GM21390 (cell line): ENCODE results near the gene FERMT1.
"Not testable (repeated sequence)": the region's sequence is repeated elsewhere in the genome, so short reads cannot be mapped to it uniquely, and the experiment has no call there.

Experiments
- ATAC-seq: cut with Tn5 transposase; IDR thresholded peaks from one replicate; pipeline ENCODE4 v1.9.1; 2021; ENCODE audit not compliant: unreplicated experiment

FERMT1 gene

DNA sequence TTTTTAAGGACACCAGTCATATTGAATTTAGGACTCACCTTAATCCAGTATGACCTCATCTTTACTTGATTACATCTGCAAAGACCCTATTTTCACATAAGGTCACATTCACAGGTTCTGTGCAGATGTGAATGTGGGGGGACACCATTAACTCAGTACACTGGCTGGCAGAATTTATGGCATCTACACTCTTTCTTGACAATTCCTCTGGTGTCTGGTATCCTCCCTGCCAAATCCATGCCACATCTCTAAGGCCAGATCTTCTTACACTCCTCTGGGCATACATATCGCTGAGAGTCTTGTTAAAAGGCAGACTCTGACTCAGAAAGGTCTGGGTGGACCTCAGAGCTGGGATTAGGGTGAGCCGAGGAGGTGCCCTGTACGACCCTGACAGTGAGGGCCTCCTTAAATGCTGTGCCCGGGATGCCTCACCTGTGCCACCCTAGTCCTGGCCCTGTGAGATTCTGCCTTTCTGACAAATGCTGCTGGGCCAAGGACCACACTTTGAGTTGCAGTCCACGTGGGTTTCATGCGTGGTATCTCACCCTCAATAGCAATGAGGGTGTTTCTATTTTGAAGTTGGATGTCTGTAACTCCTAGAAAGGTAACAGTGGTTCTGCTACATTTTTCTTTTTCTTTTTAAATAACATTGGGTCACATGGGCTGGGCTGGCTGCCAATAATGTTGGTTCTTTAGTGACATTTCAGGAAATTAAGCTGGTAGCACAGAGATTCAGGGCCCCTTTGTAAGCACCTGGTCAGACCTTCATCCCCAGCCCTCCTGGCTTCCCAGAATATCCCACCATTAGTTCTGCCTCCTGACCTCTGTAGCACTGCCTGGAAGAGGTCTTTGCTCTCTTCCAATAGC lies 51.8 kb downstream of the FERMT1 start:
- ATAC-seq: no peak

DNA sequence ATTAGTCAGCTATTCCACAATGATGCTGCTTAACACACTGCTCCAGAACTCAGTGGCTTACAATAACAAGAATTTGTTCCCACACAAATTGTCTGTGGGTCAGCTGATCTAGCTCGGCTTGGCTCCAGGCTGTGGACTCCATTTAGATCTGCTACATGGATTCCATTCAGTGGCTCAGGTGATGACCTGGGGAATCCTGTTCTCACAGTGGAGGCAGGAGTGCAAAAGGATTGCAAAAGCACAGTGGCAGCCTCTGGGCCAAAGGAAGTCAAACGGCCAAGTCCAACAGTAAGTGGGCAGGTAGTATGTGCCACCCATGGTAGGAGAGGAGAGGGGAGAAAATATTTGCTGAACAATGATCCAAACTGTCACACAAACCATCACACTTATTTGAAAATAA lies 53.2 kb downstream of the FERMT1 start:
- no peak for ATAC-seq

DNA sequence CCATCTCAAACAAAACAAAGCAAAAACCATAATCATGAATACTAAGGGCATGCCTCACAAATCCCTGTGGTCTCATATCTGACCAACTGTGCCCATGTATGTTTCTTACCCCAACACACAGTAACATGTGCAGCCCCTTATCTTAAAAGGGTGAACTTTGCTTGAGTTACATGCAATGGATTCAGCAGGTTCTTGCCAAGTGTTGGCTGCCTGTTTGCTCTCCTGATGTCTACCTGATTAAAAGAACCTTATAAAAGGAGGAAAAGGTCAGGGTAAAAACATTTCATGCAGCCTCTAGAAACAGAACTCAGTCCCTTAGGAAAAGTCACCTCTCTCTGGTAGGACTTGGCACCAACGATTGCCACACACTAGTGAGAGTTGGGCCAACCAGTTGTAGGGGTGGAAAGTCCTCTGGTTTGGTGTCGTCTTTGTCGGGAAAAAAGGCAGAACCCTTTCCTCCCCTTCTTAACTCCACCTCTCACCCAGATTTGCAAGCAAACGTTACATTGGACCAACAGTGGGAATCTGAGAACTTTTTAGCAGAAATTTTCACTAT lies 55.0 kb downstream of the FERMT1 start:
- ATAC-seq: no peak

DNA sequence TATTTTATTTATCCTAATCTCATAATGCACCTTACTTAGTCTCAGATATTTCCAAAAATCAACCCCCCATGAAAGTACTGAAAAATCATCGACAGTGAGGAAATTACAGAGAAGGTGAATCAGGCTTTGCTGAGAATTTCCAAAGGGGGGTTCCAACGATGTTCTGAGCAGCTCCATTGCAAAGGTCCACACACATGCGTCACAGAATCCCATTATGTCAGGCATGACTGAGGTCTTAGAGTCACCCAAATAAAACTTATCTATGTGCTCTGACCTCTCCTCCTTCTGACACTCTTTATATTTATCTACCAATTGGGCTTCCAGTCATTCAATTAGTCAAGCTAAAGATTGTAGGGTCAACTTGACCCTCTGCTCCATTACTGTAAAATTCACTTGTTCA lies 56.2 kb downstream of the FERMT1 start:
- no peak for ATAC-seq

DNA sequence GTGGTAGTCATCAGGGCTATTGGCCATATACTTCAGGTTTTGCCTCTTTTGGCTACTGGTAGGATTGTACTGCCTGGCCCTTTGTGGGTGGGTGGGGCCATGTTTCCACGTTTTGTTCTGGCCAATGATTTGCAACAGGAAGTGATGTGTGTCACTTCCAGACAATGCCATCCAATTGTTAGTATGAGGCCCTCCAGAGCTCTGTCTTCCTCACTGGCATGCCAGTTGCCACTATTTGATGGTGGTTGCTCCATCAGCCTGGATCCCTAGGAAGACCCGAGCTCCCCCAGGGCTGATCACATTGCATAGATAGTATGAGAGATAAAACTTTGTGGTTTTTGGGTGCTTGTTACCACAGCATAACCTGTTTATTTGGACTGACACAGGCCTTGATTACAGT lies 61.3 kb downstream of the FERMT1 start:
- ATAC-seq: no peak

DNA sequence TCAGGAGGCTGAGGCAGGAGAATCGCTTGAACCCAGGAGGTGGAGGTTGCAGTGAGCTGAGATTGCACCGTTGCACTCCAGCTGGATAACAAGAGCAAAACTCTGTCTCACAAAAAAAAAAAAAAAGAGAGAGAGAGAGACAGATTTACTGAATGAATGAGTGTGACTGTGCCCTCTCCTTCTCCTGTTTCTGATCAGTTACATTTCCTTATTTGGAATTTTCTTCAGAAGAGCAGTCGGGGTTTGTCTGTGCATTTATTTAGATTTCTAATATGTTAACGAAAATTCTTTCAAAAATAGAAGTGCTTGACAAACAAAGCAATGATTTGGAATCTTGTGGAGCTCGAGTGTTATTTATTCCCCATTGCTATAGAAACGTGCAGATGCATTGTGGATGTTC lies 62.6 kb downstream of the FERMT1 start:
- no peak for ATAC-seq

DNA sequence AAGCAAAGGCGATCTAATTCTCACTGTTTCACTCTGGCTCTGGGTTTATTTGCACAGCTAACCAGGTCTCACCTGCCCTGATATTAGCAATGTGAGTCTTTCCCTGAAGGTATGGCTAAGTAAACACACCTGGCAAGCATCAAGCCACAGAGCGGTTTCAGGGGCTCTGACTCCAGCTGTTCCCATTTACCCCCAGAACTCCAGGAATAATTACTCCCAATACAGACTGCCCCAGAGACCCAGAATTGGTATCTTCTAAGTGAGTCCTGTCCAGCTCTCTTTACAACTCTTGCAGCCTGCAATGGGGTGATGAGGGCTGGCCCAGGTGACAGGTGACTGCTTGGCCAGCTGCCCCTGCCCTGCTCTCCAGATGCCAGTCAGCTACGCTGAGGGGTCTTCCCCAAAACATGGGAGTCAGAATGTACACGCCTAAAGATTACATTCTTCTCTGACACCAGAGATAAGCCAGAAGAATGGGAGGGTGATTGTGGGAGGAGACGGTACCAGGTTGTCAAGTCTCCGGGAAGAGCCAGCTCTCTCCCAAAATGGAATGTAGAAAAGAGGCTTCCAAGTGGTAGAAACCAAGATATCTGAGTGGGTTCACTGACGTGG lies 64.0 kb downstream of the FERMT1 start:
- no peak for ATAC-seq

DNA sequence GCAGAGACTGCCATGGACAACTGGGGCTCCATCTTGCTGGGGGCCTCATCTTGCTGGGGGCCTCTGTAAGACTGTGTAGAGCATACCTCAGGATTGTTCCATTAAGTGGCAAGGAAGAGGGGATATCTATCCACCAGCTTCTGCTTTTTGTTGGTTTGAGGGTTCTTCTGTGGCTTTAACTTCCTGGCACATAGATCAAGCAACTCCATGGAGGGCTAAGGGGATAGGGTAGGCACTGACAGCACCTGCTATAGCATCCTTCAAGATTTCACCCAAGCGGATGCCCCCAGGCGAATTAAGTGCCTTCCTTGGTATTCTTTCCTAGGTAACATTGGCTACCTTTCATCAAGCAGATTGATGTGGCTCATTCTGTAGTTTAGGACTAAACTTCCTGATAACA lies 65.1 kb downstream of the FERMT1 start:
- ATAC-seq: no peak

DNA sequence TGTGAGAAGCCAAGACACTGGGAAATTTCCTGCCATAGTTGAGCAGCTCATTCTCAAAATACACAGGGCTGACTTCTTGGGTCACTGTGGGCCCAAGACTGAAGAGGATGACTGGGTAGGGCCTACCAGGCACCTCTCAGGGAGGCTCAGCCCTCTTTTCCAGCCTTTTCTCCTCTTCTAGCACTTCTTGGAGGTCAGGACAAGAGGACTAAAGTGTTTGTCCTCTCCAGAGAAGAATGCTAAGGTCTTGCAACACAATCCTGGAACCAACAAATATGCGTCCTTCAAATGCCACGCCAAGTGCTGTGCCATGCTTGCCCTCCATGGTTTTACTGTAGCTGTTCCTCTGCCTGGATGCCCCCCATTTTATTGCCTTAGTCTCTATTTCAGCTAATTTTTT lies 65.7 kb downstream of the FERMT1 start:
- no peak for ATAC-seq

DNA sequence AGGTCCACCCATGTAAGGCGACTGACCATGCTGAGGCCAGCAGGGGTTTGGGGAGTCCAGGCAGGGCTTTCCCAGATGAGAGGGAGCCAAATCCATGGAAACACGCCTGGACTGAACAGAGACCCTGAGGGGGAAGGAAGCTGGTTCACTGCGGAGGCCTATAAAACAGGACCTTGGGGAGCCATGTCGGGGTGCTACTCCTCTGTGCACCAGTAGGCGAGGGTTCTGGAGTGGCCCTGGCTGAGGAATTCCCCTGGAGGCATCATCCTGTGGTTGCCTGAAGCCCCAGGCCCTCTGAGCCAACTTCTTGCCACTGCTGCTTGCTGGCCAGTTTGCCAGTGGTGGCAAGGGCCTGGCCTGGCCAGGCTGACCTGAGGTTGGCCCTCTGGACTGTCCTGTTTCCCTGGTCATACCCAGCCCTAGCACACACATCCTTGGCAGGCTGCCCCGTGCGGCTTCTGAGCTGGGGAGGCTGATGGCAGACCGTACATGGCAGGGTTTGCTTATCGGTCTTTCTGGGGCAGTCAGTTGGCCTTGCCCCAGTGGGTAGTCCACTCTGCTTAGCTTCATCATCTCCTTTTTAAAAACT lies 66.8 kb downstream of the FERMT1 start:
- ATAC-seq: no peak

DNA sequence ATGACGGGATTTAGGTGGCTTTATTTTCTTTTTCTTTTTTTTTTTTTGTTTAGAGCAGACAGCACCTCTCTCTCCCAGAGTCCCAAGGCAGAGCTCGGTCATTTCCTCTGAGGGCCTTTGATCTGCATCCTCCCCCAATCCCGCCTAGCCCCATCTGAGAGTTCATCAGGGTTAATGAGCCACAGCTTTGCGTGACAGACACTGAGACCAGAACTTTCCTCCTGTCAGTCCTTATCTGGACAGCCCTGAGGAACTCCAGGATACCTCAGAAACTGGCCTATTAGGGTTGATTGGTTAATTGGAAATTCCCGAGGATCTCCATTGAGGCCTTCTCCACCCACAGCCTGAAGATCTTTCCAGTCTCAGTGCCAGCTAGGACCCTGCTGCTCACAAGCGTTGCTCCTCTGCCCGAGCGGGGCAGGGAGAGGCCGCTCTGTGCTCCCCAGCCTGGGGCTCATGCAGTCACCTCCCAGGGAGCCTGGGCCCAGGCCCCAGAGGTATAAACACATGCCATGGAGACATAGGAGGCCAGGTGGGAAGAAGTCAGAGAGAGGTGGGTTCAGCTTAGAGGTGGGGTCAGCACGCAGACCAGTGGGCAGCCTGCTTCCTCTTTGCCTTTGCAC lies 67.6 kb downstream of the FERMT1 start:
- ATAC-seq: no peak

DNA sequence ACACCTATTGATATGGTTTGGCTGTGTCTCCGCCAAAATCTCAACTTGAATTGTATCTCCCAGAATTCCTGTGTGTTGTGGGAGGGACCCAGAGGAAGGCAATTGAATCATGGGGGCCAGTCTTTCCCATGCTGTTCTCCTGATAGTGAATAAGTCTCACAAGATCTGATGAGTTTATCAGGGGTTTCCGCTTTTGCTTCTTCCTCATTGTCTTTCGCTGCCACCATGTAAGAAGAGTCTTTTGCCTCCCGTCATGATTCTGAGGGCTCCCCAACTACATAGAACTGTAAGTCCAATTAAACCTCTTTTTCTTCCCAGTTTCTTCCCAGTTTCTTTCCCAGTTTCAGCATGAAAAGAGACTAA lies 68.2 kb downstream of the FERMT1 start:
- ATAC-seq: not testable (repeated sequence)

DNA sequence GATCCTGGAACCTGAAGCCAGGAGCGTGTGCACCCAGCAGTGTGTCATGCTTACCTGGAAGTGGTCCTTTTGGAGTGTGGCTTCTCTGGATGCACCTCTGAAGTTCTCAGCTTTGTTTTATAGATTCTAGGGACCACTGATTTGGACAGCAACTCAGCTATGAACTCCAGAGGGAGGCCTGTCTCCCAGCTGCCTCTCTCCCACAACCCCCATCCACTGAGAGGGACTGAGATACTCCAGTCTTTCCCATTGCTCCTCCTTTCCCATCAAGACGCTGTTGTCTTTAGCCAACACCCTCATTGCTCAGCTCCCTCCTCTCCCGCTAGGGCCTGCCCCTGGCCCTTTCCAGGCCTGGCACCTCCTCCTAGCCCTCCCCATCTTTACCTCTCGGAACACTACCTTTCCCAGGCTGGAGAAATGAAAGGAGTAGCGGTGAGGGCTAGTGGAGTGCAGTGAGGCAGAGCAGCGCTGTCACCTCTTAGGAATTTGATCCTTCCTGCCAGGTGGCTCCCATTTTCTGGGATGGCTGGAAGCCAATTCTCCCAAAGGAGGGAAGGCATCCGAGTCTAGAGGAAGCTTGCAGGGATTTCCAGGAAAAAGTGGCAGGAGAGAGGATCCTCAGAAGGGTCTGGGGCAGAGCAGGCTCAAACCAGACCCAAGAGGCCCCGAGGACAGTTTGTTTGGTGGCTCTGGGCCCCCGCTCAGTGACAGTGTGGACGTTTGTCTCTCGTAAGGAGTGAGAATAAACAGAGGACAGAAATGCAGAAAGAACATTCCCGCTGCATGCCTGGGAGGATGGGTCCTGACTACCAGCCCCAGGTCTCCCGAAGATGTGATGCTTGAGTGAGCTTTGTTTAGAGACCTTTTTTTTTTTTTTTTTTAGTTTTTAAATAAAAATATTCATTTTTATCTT lies 68.8 kb downstream of the FERMT1 start, which contains the start of gene LRRN4:
LRRN4 (minus strand) TSS at position 285 of the 913 bp plus-strand sequence. CDS start 1,261 bp downstream, outside the sequence.
- no peak for ATAC-seq

DNA sequence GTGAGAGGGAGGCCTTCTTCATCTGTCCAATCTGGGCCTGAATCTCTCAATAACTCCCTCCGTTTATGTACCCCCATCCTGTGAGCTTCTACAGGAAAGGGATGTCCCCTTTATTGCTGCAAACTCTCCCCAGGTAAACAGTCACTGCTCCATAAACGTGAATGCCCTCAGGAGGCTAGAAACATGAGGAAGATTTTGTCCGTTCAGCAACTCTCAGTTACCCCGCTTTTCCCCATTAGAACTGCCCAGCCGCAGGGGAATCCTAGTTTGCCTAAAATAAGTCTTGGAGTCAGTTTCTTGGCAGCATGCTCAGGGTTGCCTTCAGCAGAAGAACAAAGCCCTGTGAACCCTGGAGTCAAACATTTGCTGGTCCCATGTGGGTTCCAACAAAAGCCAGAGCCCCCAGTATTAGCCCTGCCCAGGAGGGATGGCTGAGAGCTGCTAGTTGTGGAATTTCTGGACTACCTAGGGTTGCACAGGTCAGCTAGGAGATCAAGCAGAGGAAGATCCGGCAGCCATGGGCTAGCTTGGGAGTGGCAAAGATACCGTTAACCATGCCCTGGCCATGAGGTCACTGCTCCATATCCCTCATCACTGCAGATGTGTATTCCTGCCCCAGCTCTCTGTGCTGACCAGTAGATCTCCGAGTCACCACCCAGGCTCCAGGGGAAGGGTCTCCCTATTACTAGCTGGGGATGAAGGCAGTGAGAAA lies 69.6 kb downstream of the FERMT1 start:
- no peak for ATAC-seq

DNA sequence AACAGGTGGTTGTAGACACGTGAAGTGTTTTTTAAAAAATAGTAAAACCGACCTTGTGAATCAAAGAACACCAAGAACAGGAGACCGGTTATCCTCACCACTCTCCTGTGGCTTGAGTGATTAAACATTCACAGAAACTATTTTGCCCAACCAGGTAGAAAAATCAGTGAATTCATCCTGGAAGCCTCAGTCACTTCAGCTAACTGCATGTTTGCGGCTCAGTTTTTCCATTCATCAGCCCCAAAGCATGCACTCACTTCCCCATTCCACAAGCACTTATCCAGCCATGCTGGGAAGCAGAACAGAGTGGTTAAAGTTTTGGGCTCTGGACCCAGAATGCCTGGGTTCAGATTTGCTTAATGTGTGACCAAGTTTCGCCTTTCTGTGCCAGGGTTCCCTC lies 71.3 kb downstream of the FERMT1 start:
- ATAC-seq: no peak

DNA sequence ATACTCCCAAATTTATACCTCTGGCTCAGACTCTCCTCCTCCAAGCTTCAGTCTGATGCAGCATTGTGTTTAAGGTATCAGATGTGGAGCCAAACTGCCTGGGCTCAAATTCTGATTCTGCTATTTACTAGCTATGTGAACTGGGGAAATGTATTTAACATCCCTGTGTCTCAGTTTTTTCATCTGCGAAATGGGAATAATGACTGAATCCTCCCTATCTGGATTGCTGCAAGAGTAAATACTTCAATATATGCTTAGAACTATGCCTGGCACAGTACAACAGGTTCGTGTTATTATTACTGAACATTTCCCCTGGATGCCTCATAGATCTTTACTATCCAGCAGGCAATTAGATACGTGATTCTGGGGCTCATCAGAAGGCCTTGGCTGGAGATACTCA lies 74.4 kb downstream of the FERMT1 start:
- no peak for ATAC-seq

DNA sequence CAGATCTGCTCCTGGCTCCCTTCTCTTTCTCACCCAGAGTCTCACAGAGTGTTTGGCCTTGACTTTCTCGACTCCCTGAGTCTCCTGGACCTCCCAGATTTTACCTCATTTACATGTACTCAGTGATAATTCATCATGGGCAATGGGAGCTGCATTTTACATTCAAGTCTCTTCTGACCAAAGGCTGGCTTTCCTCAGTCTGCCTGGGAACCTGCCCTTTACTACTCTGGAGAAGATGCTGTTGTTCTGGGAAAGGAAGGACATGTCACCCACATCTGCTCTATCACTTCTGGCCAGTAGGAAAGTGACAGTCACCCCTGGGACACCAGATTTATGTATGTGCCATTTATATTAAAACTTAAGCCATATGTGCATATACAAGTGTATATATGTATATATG lies 76.4 kb downstream of the FERMT1 start:
- ATAC-seq: no peak

DNA sequence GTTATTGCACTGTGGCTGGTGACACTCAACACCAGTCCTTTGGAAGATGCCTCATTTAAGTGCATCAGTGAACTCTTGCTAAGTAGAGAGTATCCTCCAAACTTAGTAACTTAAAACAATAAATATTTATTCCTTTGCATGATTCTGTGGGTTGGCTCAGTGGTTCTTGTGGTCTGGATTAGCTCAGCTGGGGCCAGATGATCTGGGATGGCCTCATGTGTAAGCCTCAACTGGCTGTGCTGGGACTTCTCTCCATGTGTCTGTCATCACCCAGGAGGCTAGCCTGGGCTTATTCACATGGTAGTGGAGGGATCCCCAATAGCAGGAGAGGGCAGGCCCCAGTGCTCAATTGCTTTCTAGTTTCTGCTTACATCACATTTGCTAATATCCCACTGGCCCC lies 77.3 kb downstream of the FERMT1 start:
- no peak for ATAC-seq

DNA sequence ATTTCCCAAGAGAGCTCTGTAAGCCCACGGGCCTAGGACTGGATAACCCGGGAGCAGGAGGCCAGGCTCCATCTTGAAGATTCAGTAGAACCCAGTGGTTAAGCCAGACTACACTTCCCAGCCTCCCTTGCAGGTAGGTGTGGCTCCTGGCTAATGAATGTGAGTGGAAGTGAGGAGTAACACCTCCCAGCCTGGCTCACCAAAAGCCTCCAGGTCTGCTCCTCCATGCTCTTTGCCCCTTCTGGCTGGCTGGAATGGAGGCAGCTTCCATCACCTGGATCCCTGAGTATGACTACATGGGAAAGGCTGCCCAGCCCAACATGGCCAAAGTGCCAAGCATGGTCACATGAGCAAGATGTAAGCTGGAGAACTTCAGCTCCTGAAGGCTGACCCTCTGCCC lies 78.7 kb downstream of the FERMT1 start:
- ATAC-seq: no peak

DNA sequence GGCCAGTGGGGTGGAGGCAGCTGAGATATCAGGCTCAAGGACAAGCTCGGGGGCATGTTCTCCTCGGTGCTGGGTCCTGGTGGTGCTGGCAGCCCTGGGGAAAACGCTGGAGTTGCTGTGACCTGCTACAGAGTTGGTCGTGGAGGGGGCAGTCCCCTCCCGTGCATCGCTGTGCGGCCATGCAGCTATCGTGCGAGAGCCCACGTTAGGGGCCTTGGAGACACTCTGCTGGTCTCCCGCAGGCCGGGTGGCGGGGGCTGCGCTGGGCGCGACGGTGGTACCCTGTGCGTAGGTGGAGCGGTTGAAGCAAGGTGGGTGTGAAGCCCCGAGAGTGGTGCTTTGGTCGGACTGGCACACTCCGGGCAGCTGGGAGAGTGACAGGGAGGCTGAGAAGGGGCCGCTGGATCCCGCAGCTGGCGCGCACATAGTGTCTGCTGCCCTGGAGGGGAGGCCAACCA lies 81.0 kb downstream of the FERMT1 start:
- no peak for ATAC-seq
